Measurements from ENCODE around the gene MAPK1.

MAPK1 gene

DNA sequence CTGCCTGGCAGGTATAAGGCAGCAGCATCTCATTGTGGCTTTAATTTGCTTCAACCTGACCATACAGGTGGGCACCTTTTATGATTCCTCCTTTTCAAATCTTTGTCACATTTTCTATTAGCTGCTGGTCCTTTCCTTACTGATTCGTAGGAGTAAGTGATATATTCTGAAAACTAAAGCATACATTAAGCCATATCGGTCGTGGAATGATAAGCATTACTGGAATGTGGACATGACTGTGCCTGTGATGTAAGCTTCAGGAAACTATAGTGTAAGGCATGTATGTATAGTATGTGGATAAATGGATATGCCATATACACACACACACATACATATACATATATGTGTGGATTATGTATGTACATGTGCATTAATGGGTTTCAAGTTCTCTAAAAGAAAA lies 152.7 kb downstream of the MAPK1 start (continued):
- no peak for TF ChIP-seq ZNF623 (tag by site-specific recombination; IDR thresholded peaks at IDR 0.05)

GRCh38 chr22:21714059-21714770 lies 153.2 kb downstream of the MAPK1 start:
- TF ChIP-seq ZNF138 (tag by site-specific recombination; IDR thresholded peaks at IDR 0.05; ENCODE audit: borderline replicate concordance) (no peak), ZNF792 (tag by site-specific recombination; IDR thresholded peaks at IDR 0.05) (no peak), ELK4 (IDR thresholded peaks at IDR 0.05; ENCODE audit: borderline replicate concordance, low read depth, low read length) (no peak), ZNF48 (tag by site-specific recombination; IDR thresholded peaks at IDR 0.05) (no peak), ZNF311 (tag by site-specific recombination; IDR thresholded peaks at IDR 0.05; ENCODE audit: borderline replicate concordance) (no peak), MYNN (tag by site-specific recombination; IDR thresholded peaks at IDR 0.05; ENCODE audit: borderline replicate concordance) (no peak), GLI2 (tag by site-specific recombination; IDR thresholded peaks at IDR 0.05; ENCODE audit: borderline replicate concordance, low read depth) (no peak), ZNF529 (tag by site-specific recombination; IDR thresholded peaks at IDR 0.05; ENCODE audit: insufficient replicate concordance) (no peak), ZNF580 (tag by site-specific recombination; IDR thresholded peaks at IDR 0.05) (no peak), ZNF10 (tag by site-specific recombination; IDR thresholded peaks at IDR 0.05) (no peak), TCF7L2 (IDR thresholded peaks at IDR 0.05; ENCODE audit: borderline replicate concordance, low read depth, low read length) (no peak), ZNF362 (tag by site-specific recombination; IDR thresholded peaks at IDR 0.05) (no peak), ZNF354C (tag by site-specific recombination; IDR thresholded peaks at IDR 0.05; ENCODE audit: borderline replicate concordance, low read depth) (no peak), ZNF707 (tag by site-specific recombination; IDR thresholded peaks at IDR 0.05) (no peak), MEIS1 (CRISPR knock-in tag; IDR thresholded peaks at IDR 0.05; ENCODE audit: borderline replicate concordance) (no peak), ZNF324 (tag by site-specific recombination; IDR thresholded peaks at IDR 0.05) (no peak), GFI1B (tag by site-specific recombination; IDR thresholded peaks at IDR 0.05) (no peak)
- TF ChIP-seq, protein P1, sequence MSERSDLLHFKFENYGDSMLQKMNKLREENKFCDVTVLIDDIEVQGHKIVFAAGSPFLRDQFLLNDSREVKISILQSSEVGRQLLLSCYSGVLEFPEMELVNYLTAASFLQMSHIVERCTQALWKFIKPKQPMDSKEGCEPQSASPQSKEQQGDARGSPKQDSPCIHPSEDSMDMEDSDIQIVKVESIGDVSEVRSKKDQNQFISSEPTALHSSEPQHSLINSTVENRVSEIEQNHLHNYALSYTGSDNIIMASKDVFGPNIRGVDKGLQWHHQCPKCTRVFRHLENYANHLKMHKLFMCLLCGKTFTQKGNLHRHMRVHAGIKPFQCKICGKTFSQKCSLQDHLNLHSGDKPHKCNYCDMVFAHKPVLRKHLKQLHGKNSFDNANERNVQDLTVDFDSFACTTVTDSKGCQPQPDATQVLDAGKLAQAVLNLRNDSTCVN (tag by site-specific recombination; optimal IDR thresholded peaks at IDR 0.05) = no peak
- TF ChIP-seq, protein P2, sequence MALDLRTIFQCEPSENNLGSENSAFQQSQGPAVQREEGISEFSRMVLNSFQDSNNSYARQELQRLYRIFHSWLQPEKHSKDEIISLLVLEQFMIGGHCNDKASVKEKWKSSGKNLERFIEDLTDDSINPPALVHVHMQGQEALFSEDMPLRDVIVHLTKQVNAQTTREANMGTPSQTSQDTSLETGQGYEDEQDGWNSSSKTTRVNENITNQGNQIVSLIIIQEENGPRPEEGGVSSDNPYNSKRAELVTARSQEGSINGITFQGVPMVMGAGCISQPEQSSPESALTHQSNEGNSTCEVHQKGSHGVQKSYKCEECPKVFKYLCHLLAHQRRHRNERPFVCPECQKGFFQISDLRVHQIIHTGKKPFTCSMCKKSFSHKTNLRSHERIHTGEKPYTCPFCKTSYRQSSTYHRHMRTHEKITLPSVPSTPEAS (tag by site-specific recombination; IDR thresholded peaks at IDR 0.05) = no peak
- TF ChIP-seq, protein P3, sequence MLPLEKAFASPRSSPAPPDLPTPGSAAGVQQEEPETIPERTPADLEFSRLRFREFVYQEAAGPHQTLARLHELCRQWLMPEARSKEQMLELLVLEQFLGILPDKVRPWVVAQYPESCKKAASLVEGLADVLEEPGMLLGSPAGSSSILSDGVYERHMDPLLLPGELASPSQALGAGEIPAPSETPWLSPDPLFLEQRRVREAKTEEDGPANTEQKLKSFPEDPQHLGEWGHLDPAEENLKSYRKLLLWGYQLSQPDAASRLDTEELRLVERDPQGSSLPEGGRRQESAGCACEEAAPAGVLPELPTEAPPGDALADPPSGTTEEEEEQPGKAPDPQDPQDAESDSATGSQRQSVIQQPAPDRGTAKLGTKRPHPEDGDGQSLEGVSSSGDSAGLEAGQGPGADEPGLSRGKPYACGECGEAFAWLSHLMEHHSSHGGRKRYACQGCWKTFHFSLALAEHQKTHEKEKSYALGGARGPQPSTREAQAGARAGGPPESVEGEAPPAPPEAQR (tag by site-specific recombination; IDR thresholded peaks at IDR 0.05) = no peak
- ChIA-PET POLR2A (no interaction called here), CTCF (interaction anchor here (0.6 to 2.6 kb wide), 11 partner anchors 11 to 224 kb away, joined by 3 to 28 read pairs (median 3); no protein-coding TSS in a partner anchor)
- H3K36me3 ChIP-seq (ENCODE audit: control insufficient read depth in 2 of 2, insufficient read depth in 1 of 2, low read length in 2 of 2) = peaks cover 0 to 2% of the 10 kb centered on the region in 2 experiments; a peak in 1 of 3 replicates
- H3K27ac ChIP-seq (ENCODE audit: extremely low read depth, low read depth, low read length) = no peak overlapping the region
- no peaks in the 10 kb centered on the region for H3K4me1 ChIP-seq (ENCODE audit: control insufficient read depth, insufficient read depth, low read length)
- H3K4me3 ChIP-seq (ENCODE audit: low read depth, low read length) = no peak overlapping the region
- H3K9me3 ChIP-seq (ENCODE audit: control insufficient read depth, insufficient read depth, low read depth, low read length) = no peaks in the 10 kb centered on the region

Measured in HEK293 (cell line).